SHP77 treated with DMSO at 0.1 percent for 48 hours (cell line): ENCODE measurements around the gene PNRC2.
"Not testable (repeated sequence)": the region's sequence is repeated elsewhere in the genome, so short reads cannot be mapped to it uniquely, and the experiment has no call there.

Experiments used
- DNase-seq: peaks from one replicate; lab custom pipeline; 2025; lab: John Stamatoyannopoulos, UW

Gene PNRC2

DNA sequence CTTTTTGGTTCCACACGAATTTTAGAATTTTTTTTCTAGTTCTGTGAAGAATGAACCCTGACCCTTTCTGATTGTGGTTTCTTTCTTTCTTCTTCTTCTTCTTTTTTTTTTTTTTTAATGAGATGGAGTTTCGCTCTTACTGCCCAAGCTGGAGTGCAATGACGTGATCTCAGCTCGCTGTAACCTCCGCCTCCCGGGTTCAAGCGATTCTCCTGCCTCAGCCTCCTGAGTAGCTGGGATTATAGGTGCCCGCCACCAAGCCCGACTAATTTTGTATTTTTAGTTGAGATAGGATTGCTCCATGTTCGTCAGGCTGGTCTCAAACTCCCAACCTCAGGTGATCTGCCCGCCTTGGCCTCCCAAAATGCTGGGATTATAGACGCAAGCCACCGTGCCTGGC is 32.4 kb downstream of the PNRC2 start:
- not testable (repeated sequence) for DNase-seq

- no peak for DNase-seq
These were observed 35.8 kb downstream of the PNRC2 start for GRCh38 chr1:23995431-23995837.

DNA sequence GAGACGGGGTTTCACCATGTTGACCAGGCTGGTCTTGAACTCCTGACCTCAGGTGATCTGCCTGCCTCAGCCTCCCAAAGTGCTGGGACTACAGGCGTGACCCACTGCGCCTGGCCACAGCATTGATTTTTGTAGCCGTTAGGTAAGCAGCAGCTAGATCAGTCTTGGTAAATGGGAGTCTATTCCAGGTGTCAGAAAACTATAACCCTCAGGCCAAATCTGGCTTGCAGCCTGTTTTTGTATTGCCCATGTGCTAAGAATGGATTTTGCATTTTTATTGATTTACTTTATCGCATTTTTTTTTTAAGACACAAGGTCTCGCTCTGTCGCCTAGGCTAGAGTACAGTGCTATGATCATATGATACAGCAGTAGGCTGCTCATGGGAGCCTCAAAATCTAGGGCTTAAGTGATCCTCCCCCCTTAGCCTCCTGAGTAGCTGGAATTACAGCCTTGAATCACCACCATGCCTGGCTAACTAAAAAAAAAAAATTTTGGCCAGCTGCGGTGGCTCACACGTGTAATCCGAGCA is 37.1 kb downstream of the PNRC2 start:
- no peak for DNase-seq

DNA sequence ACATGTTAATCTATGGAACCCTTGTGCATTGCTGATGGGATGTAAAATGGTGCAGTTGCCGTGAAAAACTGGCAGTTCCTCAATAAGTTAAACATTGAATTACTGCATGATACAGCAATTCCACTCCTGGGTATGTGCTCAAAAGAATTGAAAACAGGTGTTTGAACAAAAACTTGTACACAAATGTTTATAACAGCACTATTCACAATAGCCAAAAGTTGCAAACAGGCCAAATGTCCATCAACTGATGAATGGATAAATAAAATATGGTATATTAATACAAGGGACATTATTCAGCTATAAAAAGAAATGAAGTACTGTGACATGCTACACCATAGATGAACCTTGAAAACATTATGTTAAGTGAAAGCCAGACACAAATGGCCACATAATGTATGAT is 38.2 kb downstream of the PNRC2 start:
- DNase-seq, result no peak

GRCh38 chr1:23999156-23999671 is 39.6 kb downstream of the PNRC2 start:
- no peak for DNase-seq

GRCh38 chr1:24002695-24003094 is 43.1 kb downstream of the PNRC2 start:
- DNase-seq, result no peak

DNA sequence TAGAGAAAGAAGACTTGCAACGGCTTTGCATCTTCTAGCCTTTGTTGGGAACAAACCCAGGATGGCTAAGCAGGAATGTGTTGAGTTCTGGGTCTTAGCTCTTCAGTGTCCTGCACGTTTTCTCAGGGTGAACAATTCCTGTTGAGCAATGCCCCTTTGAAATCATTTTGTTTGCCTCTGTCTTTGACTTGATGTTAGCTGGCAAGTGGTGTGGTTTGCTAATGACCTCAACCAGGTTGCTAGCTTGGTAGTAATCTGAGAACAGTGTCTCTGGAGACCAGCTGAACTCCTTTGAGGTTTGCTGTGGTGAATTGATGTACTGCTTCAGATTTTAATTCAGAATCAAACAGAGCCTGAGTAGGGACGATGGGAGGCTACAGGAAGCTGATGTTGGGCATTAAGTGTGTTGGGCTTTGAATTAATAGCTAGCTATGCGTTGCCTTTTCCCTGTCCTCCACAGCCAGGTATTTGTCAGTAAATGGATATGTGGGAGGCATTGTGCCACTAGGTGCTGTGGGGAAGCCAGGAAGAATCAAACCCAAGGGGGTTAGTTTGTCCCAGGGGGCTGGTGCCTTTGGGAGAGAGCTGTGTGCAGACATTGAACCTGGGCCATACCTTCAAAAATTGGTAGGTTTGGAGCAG is 43.8 kb downstream of the PNRC2 start:
- DNase-seq, result no peak

DNA sequence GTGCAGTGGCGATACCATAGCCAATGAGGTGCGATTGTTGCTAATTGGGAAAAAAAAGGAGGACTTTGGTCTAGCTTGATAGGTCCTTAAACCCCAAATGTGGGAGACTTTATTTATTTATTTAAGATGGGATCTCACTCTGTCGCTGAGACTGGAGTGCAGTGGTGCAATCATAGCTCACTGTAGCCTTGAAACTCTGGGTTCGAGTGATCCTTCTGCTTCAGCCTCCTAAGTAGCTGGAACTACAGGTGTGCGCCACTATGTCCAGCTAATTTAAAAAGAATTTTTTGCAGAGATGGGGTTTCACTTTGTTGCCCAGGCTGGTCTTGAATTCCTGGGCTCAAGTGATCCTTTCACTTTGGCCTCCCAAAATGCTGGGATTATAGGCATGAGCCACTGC is 44.5 kb downstream of the PNRC2 start:
- DNase-seq, result no peak

DNA sequence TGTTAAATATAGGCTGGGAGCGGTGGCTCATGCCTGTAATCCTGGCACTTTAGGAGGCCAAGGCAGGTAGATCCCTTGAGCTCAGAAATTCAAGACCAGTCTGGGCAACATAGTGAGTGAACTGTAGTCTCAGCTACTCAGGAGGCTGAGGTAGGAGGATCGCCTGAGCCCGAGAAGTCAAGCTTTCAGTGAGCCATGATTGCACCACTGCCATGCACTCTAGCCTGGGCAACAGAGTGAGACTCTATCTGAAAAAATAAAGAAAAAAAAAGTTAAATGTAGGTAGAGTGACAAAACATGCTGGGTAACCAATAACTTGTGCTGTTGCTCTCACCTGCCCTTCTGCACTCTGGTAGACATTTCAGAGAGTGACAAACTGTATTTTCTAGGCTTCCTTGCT is 45.5 kb downstream of the PNRC2 start:
- no peak for DNase-seq

- DNase-seq, result no peak
These were observed 47.5 kb downstream of the PNRC2 start for GRCh38 chr1:24007079-24007478.

DNA sequence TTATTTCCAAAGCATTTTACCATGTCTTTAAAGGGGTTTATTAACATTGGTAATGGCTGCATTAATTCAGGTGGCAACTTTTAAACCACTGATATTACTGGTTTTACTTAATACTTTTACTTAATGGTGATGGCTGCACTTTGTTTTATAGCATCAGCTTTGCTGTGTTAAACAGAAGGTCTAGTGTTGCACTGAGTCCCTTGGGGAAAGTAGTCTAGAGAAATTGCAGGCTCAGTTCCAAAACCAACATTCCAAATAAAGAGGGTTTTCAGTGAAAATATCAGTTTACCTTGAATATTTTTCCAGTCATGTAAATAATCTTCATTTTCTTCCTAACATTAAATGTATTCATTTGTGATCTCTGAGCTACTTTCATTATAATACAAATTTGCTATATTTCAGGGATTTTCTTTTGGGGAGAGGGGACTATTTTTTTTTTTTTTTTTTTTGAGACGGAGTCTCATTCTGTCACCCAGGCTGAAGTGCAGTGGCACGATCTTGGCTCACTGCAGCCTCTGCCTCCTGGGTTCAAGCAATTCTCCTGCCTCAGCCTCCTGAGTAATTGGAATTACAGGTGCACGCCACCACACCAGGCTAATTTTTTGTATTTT is 49.1 kb downstream of the PNRC2 start:
- not testable (repeated sequence) for DNase-seq

DNA sequence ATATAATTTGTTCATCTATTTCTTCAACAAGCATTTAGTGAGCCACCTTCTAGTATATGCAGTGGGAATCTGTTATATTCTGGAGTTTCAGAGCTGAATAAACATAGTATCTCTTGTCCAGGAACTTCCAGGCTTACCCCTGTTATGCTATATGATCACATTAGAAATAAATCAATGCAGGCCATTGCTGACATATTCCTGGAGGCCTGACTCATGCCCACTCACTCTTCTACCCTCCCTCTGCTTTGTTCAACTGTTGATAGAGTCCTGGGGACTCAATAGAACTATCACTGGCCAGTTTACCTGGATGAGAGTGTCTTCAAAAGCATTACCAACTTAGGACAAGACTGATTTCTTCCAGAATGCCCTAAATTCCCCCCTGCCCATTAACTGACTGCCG is 49.8 kb downstream of the PNRC2 start:
- no peak for DNase-seq

GRCh38 chr1:24010650-24011049 is 51.0 kb downstream of the PNRC2 start:
- DNase-seq, result no peak

DNA sequence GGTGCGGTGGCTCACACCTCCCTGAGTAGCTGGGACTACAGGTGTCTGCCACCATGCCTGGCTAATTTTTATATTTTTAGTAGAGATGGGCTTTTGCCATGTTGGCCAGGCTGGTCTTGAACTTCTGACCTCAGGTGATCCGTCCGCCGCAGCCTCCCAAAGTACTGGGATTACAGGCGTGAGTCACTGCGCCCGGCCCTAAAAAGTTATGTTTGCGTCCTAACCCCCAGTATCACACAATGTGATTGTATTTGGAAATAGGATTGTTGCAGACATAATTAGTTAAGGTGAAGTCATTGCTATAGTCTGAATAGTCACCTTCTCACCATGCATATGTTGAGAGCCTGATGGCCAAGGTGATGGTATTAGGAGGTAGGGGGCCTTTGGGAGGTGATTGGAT is 53.2 kb downstream of the PNRC2 start:
- DNase-seq, result not testable (repeated sequence)
